HepG2 (cell line): Measurements from ENCODE around the gene COPB2. TPM values are rescaled to one million over a fixed set of nuclear protein-coding genes. Genes with fewer than 3 reads are reported as not detected.

Experiments used
- ATAC-seq: fragments of 200-7000 bp; cut with Tn5 transposase; 3 replicates; pipeline ENCODE4 v1.9.1; 2020; ENCODE audit warnings: mild to moderate bottlenecking, moderate library complexity
- BruUV-seq: library from RNA; stranded (reverse); fragments of 400-500 nt; replicated peaks from 2 replicates; lab custom pipeline; 2021; lab: Mats Ljungman, UMichigan
- CTCF ChIA-PET: fragments of 300-600 bp; formaldehyde crosslinking; extraction: SDS; loops from one replicate; lab custom pipeline; 2021; ENCODE audit warnings: low total read pairs, inconsistent platforms, low intra/inter-chr PET ratio; lab: Yijun Ruan, JAX
- POLR2A ChIA-PET: fragments of 350-600 bp; sonication (Branson Sonifier 250); formaldehyde crosslinking; loops from one replicate; lab custom pipeline; 2020; ENCODE audit warnings: antibody characterized with exemption, inconsistent platforms; lab: Yijun Ruan, JAX
- DNase-seq: peaks from one replicate; pipeline ENCODE4 v3.0.0-alpha.2; 2015; ENCODE audit warnings: low spot score
- FAIRE-seq: peaks from 3 replicates; lab custom pipeline; 2011; peaks lifted over from hg19 to GRCh38; lab: Jason Lieb, UNC
- H2AFZ ChIP-seq: one replicate; pipeline ENCODE4 v1.6.1; 2011; ENCODE audit warnings: low read length, inconsistent platforms
- H3K27ac ChIP-seq: fragments of 300-600 bp; 3 replicates; pipeline ENCODE4 v1.8.0; 2011; ENCODE audit warnings: mixed run types, mild to moderate bottlenecking, mixed read lengths, low read length, inconsistent platforms; ENCODE audit not compliant: insufficient read depth; ENCODE audit errors: extremely low read length
- H3K27me3 ChIP-seq, 2 experiments: fragments of 200-600 bp in 1 of 2; 2 replicates in 1 of 2; 3 replicates in 1 of 2; pipeline versions ENCODE4 v1.6.0 to v1.8.0; 2011; ENCODE audit warnings: low read length in 2 of 2, mild to moderate bottlenecking in 2 of 2, moderate library complexity in 2 of 2, inconsistent platforms in 1 of 2; ENCODE audit not compliant: insufficient read depth in 2 of 2, control insufficient read depth in 1 of 2
- H3K36me3 ChIP-seq, 2 experiments: fragments of 200-600 bp in 1 of 2; replicated peaks in 1 of 2; 2 replicates in 1 of 2; 3 replicates in 1 of 2; pipeline versions ENCODE4 v1.5.1 to v1.8.0; 2011; ENCODE audit warnings: low read length in 2 of 2, inconsistent platforms in 1 of 2; ENCODE audit not compliant: insufficient read depth in 2 of 2, control insufficient read depth in 1 of 2
- H3K4me1 ChIP-seq: 2 replicates; pipeline ENCODE4 v1.5.1; 2012; ENCODE audit warnings: low read length, inconsistent platforms; ENCODE audit not compliant: insufficient read depth
- H3K4me2 ChIP-seq: 2 replicates; pipeline ENCODE4 v1.6.0; 2011; ENCODE audit warnings: low read depth, low read length, inconsistent platforms
- H3K4me3 ChIP-seq, 3 experiments: fragments of 200-600 bp in 1 of 3; sonication (generic), shearing (Covaris generic) in 1 of 3; replicated peaks in 1 of 3; 2 replicates each; pipeline ENCODE4 v1.5.1; 2011 to 2016; ENCODE audit warnings: low read length in 3 of 3, inconsistent platforms in 2 of 3, low read depth in 2 of 3, mild to moderate bottlenecking in 2 of 3, control low read depth in 1 of 3, mixed read lengths in 1 of 3; ENCODE audit not compliant: insufficient read depth in 1 of 3
- H3K79me2 ChIP-seq: one replicate; pipeline ENCODE4 v1.6.1; 2011; ENCODE audit warnings: low read length, inconsistent platforms; ENCODE audit not compliant: insufficient read depth
- H3K9ac ChIP-seq: 2 replicates; pipeline ENCODE4 v1.6.0; 2011; ENCODE audit warnings: mild to moderate bottlenecking, low read depth, low read length, inconsistent platforms; ENCODE audit not compliant: insufficient read depth
- H3K9me3 ChIP-seq: 2 replicates; pipeline ENCODE4 v1.5.1; 2012; ENCODE audit warnings: mild to moderate bottlenecking, low read length
- H4K20me1 ChIP-seq: 2 replicates; pipeline ENCODE4 v1.6.0; 2011; ENCODE audit warnings: inconsistent platforms, mild to moderate bottlenecking, low read length, moderate library complexity; ENCODE audit not compliant: insufficient read depth
- CREBL2 ChIP-seq: sonication (generic); formaldehyde crosslinking; IDR thresholded peaks from 2 replicates; pipeline ENCODE4 v1.8.1; 2023; ENCODE audit warnings: missing genetic modification reagents, mild to moderate bottlenecking, borderline replicate concordance
- EEA1 ChIP-seq: sonication (generic); formaldehyde crosslinking; IDR thresholded peaks from 2 replicates; pipeline ENCODE4 v1.5.1; 2020; ENCODE audit warnings: mild to moderate bottlenecking, missing genetic modification reagents, borderline replicate concordance
- GMEB2 ChIP-seq: IDR thresholded peaks from 2 replicates; pipeline ENCODE4 v1.6.1; 2016; ENCODE audit warnings: missing biosample characterization, missing genetic modification reagents, low read depth
- IKZF5 ChIP-seq: IDR thresholded peaks from 2 replicates; pipeline ENCODE4 v1.6.1; 2018; ENCODE audit warnings: missing genetic modification reagents, mild to moderate bottlenecking, missing compliant biosample characterization
- KDM1A ChIP-seq: IDR thresholded peaks from 2 replicates; pipeline ENCODE4 v1.6.1; 2016; ENCODE audit warnings: missing compliant biosample characterization
- MED8 ChIP-seq: sonication (generic); formaldehyde crosslinking; IDR thresholded peaks from 2 replicates; pipeline ENCODE4 v1.8.1; 2023; ENCODE audit warnings: mild to moderate bottlenecking, missing genetic modification reagents; ENCODE audit not compliant: insufficient replicate concordance
- PBX3 ChIP-seq: sonication (generic); formaldehyde crosslinking; IDR thresholded peaks from 2 replicates; pipeline ENCODE4 v1.8.1; 2023; ENCODE audit warnings: missing genetic modification reagents, inconsistent platforms, borderline replicate concordance
- PHB2 ChIP-seq: fragments of 450-650 bp; IDR thresholded peaks from 2 replicates; pipeline ENCODE4 v1.6.1; 2018; ENCODE audit not compliant: partially characterized antibody
- POLR2G ChIP-seq: fragments of 200-400 bp; formaldehyde crosslinking; IDR thresholded peaks from 2 replicates; pipeline ENCODE4 v1.6.1; 2018; ENCODE audit warnings: mild to moderate bottlenecking, low read depth, low read length, moderate library complexity
- RBM39 ChIP-seq: fragments of 200-400 bp; formaldehyde crosslinking; IDR thresholded peaks from one replicate; pipeline ENCODE4 v1.6.1; 2018; ENCODE audit warnings: antibody characterized with exemption, mild to moderate bottlenecking, low read depth, low read length; ENCODE audit not compliant: poor library complexity, severe bottlenecking
- SIX4 ChIP-seq: sonication (generic); formaldehyde crosslinking; IDR thresholded peaks from 2 replicates; pipeline ENCODE4 v1.4.0; 2020; ENCODE audit warnings: missing genetic modification reagents
- SRSF4 ChIP-seq: fragments of 200-400 bp; formaldehyde crosslinking; IDR thresholded peaks from one replicate; pipeline ENCODE4 v1.6.1; 2018; ENCODE audit warnings: mild to moderate bottlenecking, low read depth, low read length, moderate library complexity; ENCODE audit not compliant: poor library complexity, severe bottlenecking
- TFDP1 ChIP-seq: IDR thresholded peaks from 2 replicates; pipeline ENCODE4 v1.6.1; 2016; ENCODE audit warnings: missing compliant biosample characterization, missing genetic modification reagents, borderline replicate concordance
- ZBTB34 ChIP-seq: sonication (generic); formaldehyde crosslinking; IDR thresholded peaks from 2 replicates; pipeline ENCODE4 v1.8.0; 2022; ENCODE audit warnings: mild to moderate bottlenecking, missing genetic modification reagents
- ZBTB42 ChIP-seq: sonication (generic); formaldehyde crosslinking; IDR thresholded peaks from 2 replicates; pipeline ENCODE4 v1.5.0; 2020; ENCODE audit warnings: mild to moderate bottlenecking, missing genetic modification reagents
- ZNF256 ChIP-seq: sonication (generic); formaldehyde crosslinking; conservative IDR thresholded peaks from 2 replicates; pipeline ENCODE4 v1.4.0; 2020; ENCODE audit warnings: missing genetic modification reagents
- ZNF354B ChIP-seq: sonication (generic); formaldehyde crosslinking; IDR thresholded peaks from 2 replicates; pipeline ENCODE4 v1.8.0; 2022; ENCODE audit warnings: mild to moderate bottlenecking, missing genetic modification reagents
- ZNF841 ChIP-seq: sonication (generic); formaldehyde crosslinking; IDR thresholded peaks from 2 replicates; pipeline ENCODE4 v1.8.1; 2023; ENCODE audit warnings: missing genetic modification reagents, borderline replicate concordance
- WGBS: methylation state at CpG from one replicate; pipeline ENCODE4 v1.1.6; 2017; ENCODE audit warnings: low lambda C conversion rate; 5-methylcytosine and 5-hydroxymethylcytosine counted together
- in situ Hi-C: cut with HindIII; loops from 2 replicates; pipeline ENCODE4 v1.10.0; 2017; ENCODE audit warnings: low pct_unique_long_range_greater_than_20kb; ENCODE audit not compliant: extremely low pct_ligation_motif_present
- intact Hi-C: fragments of 100-400 bp; cut with micrococcal nuclease; formaldehyde crosslinking; loops from one replicate; pipeline ENCODE4 v1.10.0; 2022; ENCODE audit not compliant: unreplicated experiment
- polyA plus RNA-seq, 8 experiments: library from polyadenylated mRNA; depleted of rRNA in 3 of 8; stranded (reverse) in 7 of 8; unstranded in 1 of 8; fragments of >200 nt; fragmentation: Illumina TruSeq in 4 of 8; extraction: Trizol in 4 of 8; gene quantifications; 2 replicates each; pipeline versions ENCODE4 v1.2.1 to v1.2.3, GENCODE V29; 2011 to 2016; ENCODE audit warnings: low read depth in 4 of 8, missing spikeins in 1 of 8, mixed read lengths in 1 of 8; ENCODE audit not compliant: insufficient read depth in 1 of 8
- total RNA-seq, 5 experiments: library from RNA; depleted of rRNA; stranded (reverse); fragments of >200 nt; fragmentation: Illumina TruSeq; extraction: Trizol; gene quantifications; 2 replicates each; pipeline ENCODE4 v1.2.3, GENCODE V29; 2016; ENCODE audit warnings: low read depth in 1 of 5

Gene COPB2
- total and polyA plus RNA-seq, 2 of the 13 experiments (the other 11 are each of a cell fraction or from before 2014, with no cell fraction given), result 83.3 to 217 TPM

- FAIRE-seq (no peak), ATAC-seq (no peak)
- no TSS peak for BruUV-seq
Measured at GRCh38 chr3:139323146-139323545, 66.3 kb downstream of the COPB2 start.

More at GRCh38 chr3:139323146-139323545, 66.3 kb downstream of the COPB2 start:
- H3K79me2 ChIP-seq, result no peaks in the 10 kb centered on the region
- no peak overlapping the region for H3K9ac ChIP-seq
- in situ Hi-C loops, result no loop called here
- CTCF ChIA-PET, result no interaction called here
- no peak overlapping the region for H3K4me3 ChIP-seq
- H3K9me3 ChIP-seq, result no peaks in the 10 kb centered on the region
- POLR2A ChIA-PET, result no interaction called here
- no peak overlapping the region for H3K27ac ChIP-seq
- H2AFZ ChIP-seq, result no peak overlapping the region
- 36% methylated on average over 4 of the region's 7 CpGs for WGBS
- no peaks in the 10 kb centered on the region for H3K4me1 ChIP-seq
- no peak overlapping the region for H3K4me2 ChIP-seq
- no peaks in the 10 kb centered on the region for H3K36me3 ChIP-seq
- intact Hi-C loops, result loop anchor here (10.0 kb wide), 1 partner anchor 118 kb away; no protein-coding TSS in a partner anchor
- DNase-seq, result no peak
- no peak for TF ChIP-seq IKZF5
- TF ChIP-seq ZNF841, result no peak
- TF ChIP-seq ZBTB34 (CRISPR knock-in tag), result no peak
- no peak for TF ChIP-seq POLR2G
- no peak for TF ChIP-seq SRSF4
- TF ChIP-seq ZNF354B, result no peak
- TF ChIP-seq PBX3 (CRISPR knock-in tag), result no peak
- TF ChIP-seq TFDP1 (CRISPR knock-in tag), result no peak
- TF ChIP-seq RBM39, result no peak
- no peak for TF ChIP-seq ZBTB42
- no peak for TF ChIP-seq EEA1
- TF ChIP-seq MED8 (CRISPR knock-in tag), result no peak
- no peak for TF ChIP-seq CREBL2 (CRISPR knock-in tag)
- TF ChIP-seq SIX4 (CRISPR knock-in tag), result no peak
- no peak for TF ChIP-seq GMEB2 (CRISPR knock-in tag)
- no peak for TF ChIP-seq PHB2
- no peak for TF ChIP-seq KDM1A
- TF ChIP-seq ZNF256 (CRISPR knock-in tag), result no peak
- peaks cover 3 to 13% of the 10 kb centered on the region in 2 experiments; a peak in 3 of 5 replicates for H3K27me3 ChIP-seq
- no peaks in the 10 kb centered on the region for H4K20me1 ChIP-seq
